Measurements from ENCODE around the gene ME3.

DNA sequence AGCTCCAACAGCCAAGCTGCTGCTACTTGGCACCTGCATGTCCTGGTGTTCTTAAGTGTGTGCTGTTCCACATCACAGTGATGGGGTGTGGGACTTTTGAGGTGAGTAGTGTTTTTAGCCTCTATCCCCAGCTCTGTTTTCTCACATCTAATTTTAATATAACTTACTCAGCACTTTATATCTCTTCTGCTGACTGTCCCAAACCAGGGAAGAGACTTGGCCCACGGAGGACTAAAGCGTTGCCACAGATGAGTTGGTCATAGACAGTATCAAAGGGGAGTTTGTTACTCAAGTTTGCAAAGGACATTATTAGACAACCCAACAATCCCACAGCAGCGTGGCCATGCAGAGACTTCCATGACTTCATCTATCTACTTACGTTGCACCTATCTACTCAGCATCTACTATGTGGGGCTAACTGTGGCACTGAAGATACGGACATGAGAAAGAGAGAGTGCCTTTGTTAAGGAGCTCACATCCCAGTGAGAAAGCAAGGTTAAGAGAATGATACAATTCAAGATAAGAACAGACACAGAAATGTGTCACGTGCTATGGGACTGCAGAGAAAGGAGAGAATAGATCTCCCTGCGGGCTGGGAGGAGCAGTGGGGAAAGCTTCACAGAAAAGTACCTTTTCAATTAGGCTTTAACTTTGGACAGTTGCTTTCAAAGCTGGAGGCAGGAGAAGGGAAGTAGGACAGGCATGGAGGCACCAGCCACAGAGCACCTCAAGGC, 82.4 kb downstream of the ME3 start:
- TF ChIP-seq, protein P1, sequence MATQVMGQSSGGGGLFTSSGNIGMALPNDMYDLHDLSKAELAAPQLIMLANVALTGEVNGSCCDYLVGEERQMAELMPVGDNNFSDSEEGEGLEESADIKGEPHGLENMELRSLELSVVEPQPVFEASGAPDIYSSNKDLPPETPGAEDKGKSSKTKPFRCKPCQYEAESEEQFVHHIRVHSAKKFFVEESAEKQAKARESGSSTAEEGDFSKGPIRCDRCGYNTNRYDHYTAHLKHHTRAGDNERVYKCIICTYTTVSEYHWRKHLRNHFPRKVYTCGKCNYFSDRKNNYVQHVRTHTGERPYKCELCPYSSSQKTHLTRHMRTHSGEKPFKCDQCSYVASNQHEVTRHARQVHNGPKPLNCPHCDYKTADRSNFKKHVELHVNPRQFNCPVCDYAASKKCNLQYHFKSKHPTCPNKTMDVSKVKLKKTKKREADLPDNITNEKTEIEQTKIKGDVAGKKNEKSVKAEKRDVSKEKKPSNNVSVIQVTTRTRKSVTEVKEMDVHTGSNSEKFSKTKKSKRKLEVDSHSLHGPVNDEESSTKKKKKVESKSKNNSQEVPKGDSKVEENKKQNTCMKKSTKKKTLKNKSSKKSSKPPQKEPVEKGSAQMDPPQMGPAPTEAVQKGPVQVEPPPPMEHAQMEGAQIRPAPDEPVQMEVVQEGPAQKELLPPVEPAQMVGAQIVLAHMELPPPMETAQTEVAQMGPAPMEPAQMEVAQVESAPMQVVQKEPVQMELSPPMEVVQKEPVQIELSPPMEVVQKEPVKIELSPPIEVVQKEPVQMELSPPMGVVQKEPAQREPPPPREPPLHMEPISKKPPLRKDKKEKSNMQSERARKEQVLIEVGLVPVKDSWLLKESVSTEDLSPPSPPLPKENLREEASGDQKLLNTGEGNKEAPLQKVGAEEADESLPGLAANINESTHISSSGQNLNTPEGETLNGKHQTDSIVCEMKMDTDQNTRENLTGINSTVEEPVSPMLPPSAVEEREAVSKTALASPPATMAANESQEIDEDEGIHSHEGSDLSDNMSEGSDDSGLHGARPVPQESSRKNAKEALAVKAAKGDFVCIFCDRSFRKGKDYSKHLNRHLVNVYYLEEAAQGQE (IDR thresholded peaks at IDR 0.05; ENCODE audit: low read depth) = no peak
- TF ChIP-seq TAF1 (IDR thresholded peaks at IDR 0.05; ENCODE audit: low read depth) (no peak), EP300 (IDR thresholded peaks at IDR 0.05; ENCODE audit: borderline replicate concordance) (no peak), YY1 (IDR thresholded peaks at IDR 0.05; ENCODE audit: low read depth) (no peak), CEBPB (IDR thresholded peaks at IDR 0.05) (no peak), TEAD4 (IDR thresholded peaks at IDR 0.05) (no peak), FOXM1 (IDR thresholded peaks at IDR 0.05; ENCODE audit: borderline replicate concordance, low read depth) (no peak), RAD21 (IDR thresholded peaks at IDR 0.05; ENCODE audit: low read depth) (no peak), EGR1 (IDR thresholded peaks at IDR 0.05) (no peak), ZBTB7A (IDR thresholded peaks at IDR 0.05; ENCODE audit: low read depth) (no peak), CREB1 (IDR thresholded peaks at IDR 0.05; ENCODE audit: low read depth) (no peak)
- TF ChIP-seq, protein P2, sequence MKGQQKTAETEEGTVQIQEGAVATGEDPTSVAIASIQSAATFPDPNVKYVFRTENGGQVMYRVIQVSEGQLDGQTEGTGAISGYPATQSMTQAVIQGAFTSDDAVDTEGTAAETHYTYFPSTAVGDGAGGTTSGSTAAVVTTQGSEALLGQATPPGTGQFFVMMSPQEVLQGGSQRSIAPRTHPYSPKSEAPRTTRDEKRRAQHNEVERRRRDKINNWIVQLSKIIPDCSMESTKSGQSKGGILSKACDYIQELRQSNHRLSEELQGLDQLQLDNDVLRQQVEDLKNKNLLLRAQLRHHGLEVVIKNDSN (IDR thresholded peaks at IDR 0.05) = no peak
- TF ChIP-seq, protein P3, sequence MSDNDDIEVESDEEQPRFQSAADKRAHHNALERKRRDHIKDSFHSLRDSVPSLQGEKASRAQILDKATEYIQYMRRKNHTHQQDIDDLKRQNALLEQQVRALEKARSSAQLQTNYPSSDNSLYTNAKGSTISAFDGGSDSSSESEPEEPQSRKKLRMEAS (IDR thresholded peaks at IDR 0.05) = no peak

Measured in Ishikawa (cell line).